AG08395 (cell line): ENCODE measurements around the gene INPP5A.
"Not testable (repeated sequence)": the region's sequence is repeated elsewhere in the genome, so short reads cannot be mapped to it uniquely, and the experiment has no call there.

Experiments
- DNase-seq: peaks from one replicate; pipeline ENCODE4 v3.0.0; 2012; ENCODE audit warnings: mixed read lengths, low spot score

The INPP5A gene

DNA sequence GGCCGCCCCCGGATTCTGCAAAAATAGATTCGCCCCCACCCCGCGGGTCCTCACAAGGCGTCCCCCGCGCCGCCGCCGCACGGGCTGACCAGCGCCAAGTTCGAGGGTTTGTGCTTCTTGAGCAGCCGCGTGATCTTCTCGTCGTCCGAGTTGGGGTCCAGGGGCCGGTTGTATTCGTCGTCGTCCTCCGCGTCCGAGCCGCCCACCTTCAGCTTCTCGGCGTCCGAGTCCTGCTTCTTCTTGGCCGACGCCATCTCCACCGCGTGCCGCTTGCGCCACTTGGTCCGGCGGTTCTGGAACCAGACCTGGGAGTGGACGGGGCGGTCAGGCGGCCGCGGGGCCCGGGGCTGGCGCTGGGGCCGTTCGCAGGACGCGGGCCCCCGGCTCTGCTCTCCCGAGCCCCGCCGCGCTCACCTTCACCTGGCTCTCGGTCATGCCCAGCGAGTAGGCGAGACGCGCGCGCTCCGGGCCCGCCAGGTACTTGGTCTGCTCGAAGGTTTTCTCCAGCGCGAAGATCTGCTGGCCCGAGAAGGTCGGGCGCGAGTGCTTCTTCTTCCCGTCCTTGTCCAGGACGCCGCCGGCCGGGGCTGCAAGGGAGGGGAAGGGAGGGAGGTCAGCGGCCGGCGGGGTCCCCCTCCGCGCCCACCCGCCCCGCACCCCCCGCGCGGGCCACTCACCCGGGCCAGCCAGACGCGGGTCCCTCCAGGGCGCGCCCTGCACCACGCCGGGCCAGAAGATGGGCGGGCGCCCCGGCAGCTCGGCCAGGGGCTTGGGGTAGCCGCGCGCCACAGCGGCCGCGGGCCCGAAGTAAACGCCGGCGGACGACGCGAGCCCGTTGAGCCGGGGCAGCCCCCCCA, 247.5 kb downstream of the INPP5A start:
- no peak for DNase-seq

DNA sequence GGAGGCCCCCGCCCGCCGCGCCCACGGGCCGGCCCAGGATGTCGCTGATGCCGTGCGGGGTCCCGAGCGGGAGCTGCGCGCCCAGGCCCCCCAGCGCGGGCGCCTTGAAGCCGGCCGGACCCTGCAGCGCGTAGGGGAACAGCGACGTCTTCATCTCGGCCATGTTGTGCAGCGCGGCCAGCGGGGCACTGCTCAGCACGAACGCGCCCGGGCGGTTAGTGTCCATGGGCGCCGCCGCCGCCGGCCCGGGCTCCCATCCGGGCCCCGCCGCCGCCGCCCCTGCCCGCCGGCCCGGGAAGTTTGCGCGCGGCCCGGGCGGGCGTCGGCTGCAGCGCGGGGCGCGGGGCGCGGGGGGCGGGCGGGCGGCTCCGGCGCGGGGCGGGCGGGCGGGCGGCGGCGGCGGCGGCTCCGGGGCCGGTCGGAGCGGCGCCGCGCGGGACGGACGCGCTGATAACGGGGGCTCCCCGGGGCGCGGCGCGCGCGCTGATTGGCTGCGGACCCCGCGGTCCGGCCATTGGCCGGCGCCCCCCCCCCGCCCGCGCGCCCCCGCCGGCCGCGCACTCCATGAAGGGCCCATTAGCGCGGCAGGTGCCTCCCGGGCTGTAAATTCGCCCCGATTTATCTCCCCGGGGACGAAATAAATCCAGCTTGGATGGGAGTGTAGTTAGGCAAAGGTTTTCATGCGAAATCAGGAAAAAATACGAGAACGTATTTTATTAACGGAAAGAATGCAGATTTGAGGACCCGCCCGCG, 248.3 kb downstream of the INPP5A start, which contains the start of gene NKX6-2:
Gene NKX6-2, minus strand, starts transcription at position 425 of the 753 bp plus-strand sequence. Its CDS starts 199 bp downstream, at position 226.
- no peak for DNase-seq

DNA sequence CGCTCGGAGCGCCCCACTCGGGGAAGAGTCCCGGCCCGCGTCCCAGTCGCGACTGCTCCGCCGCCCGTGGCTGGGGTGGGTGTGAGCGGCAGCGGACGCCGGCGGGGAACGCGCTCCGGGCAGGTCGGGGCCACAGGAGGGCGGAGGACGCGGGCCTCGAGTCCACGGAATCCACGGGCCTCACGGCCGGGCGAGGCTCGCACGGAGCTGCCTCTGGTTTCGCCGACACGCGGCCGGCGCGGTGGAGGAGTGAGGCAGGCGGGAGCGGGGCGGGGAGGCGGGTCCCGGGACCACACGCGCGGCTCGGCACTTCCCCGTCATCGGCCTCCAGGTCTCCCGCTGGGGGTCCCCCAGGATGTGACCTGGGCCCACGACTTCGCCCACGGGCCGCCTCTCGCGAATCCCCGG, 248.9 kb downstream of the INPP5A start:
- DNase-seq = no peak

DNA sequence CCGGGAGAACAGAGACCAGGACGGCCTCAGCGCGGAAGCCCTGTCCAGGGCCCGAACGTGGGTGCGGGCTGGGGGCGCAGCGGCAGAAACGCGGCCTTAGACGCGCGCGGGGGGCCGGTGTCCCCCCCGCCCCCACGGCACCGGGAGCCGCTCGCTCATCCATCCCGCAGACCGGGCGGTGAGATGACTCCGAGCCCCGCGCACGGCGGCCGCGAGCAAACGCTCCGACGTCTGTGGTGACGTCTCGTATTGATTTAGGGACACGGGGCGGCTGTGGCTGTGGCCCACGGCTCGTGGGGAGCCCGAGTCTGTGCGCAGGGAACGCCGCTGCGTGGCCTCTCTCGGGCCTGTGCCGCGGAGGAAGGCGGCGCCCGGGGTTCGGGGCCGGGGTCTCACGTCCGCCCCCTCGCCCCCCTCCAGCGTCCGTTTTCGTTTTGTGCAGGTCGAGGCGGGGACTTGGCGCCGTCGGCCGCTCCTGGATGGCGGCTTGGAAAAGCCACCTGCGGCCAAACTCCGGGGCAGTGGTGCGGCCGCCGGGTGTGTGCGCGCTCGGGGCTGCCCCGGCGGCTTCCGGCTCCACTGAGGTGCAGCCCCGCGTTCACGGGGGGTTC, 249.4 kb downstream of the INPP5A start:
- DNase-seq = no peak

DNA sequence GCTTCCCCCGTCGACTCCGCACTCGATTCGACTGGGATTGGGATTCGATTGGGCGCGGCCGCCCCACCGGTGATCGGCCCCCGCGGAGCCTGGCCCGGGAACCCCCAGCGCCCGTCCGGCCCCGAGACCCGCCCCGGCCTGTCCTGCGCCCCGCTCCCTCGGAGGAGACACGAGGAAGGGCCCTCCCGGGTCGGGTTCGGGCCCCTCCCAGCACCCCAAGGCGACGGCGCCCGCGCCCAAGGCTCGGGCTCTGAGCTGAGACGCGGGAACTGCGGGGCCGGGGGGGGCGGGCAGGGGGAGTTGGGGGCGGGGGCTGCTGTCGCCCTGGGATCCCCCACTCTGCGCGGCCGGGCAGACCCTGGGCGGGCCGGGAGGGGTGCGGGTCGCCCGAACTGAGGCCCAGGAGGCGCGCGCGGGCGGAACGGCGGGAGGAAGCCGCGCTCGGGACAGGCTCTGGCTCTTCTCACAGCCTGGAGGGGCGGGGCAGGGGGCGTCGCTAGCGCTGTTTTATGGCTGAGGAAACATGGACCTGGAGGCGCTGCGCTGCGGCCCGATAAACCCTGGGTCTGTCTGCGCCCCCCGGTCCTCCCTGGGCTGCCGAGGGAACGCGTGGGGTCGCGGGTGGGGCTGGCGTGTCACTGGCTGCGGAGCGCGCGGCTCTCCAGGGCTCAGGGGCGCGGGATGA, 250.1 kb downstream of the INPP5A start:
- DNase-seq = no peak

DNA sequence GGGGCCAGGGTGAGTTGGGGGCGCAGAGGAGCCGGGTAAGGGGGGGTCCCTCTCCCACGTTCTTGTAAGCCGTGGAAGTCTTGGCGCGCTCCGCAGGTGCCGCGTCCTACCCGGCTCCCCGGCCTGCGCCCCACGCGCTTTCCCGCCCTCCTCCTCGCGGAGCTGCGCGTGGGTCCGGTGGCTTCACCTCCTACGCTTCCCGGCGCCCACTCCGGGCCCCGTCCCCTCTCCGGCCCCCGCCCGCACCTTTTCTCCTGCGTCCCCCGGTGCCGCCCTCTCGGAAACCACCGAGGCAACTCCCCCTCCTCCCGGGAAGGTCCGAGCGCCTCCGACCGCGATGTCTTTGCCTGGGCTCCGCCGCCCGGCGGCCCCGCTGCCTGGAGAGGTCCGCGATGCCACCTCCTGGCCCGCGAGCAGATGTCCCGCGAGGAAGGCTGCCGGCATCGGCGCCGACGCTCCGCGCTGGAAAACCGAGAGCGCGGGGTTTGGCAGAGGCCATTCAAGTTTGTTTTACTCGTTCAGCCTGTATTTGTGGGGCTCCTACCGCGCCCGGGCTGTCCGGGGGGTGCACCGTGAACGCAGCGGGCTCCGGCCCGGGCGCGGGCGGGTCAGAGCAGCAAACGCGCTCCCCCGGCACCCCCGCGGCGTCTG, 250.7 kb downstream of the INPP5A start:
- peak; percentile 52 for DNase-seq

DNA sequence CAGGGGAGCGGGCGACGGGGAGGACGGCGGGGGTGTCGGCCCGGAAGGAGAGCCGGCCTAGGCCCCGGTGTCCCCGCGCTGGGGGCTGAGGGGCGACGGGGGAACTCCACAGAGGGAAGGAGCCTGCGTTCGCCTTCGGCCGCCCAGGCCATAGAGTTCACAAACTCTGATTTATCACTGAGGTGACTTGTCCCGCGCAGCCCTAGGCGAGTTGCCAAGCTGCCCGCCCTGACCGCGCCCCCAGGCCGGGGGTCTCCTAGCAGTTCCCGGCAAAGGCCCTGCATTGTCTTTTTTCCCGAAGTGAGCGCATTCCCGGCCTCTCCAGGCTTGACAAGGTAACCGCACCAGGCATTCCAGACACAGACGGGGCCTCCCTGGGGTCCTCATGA, 251.2 kb downstream of the INPP5A start:
- DNase-seq = no peak

DNA sequence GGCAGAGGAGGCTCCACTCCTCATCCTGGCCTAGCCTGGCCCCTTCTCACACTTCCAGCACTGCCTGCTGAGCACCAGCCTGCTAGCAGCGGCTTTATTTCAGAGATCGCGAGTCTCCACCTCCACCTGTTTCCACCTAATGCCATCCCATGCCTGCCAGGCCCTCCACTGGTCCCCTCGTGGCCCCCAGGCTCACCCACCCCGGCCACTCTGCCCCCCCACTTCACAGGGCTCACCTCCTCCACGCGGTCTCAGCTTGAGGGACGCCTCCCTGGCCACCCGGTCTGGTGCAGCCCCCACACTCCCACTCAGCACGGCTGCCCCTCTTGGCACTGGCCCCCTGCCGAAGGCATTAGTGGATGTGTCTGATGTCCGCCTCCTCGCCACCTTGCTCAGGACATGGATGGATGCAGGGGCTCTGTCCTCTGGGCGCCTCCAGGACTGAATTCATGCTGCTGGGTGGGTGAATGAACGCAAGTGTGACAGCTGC, 252.1 kb downstream of the INPP5A start:
- no peak for DNase-seq

DNA sequence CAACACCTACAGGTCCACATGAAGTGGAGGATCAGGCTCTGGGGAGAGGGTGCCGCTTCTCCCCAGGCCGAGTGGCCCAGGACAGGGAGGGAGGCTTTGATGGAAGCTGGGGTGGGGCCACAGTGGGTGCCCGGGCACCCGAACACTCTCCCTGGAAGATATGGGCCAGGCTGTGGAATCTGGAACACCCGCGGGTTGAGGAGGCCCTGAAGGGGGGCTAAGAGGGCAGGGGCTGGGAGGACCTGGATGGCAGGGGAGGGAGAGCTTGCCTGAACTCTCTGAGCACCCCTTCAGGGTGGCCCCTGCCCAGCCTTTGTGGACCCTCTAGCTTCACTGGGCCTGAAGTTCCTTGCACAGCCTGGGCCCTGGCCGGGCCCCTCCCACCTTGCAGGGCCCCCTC, 252.9 kb downstream of the INPP5A start:
- DNase-seq = no peak

DNA sequence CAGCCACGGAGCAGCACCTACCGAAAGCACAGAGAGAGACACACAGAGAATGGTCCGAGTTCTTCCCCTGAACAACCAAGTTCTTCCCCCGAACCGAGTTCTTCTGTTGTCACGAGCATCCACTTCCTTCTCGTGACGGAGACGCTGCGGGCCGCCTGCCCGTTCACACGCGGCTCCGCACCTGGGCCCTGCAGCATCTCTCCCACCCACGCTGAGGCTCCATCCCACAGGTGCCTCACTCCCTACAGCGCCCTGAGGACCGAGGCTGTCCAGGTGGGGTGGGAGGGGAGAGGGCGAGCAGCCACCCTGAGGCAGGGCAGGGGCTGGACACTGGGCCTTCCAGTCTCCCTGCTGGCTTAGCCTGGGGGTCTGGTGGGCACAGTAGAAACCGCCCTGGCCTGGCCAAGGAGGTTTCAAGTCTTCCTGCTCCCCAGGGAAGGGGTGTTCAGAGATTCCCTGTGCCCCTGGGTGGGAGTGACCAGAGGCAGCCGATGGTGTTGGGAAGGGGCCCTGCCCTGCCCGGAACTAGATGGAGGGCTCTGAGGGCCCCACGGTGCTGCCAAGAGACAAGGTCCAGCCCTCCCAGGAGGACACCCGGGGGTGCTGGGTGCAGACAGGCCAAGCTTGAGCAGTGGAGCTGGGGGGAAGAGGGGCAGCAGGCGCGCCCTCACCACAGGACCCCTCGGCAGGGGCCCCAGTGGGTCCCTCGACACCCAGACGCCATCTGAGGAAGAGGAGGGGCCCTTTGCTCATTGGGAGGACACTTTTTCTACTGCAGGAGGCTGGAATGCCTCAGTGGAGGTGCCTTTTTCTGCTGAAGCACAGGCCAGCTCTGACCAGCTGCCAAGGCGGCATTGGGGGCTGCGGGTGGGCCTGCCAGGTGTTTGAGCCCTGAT, 253.6 kb downstream of the INPP5A start:
- no peak for DNase-seq

DNA sequence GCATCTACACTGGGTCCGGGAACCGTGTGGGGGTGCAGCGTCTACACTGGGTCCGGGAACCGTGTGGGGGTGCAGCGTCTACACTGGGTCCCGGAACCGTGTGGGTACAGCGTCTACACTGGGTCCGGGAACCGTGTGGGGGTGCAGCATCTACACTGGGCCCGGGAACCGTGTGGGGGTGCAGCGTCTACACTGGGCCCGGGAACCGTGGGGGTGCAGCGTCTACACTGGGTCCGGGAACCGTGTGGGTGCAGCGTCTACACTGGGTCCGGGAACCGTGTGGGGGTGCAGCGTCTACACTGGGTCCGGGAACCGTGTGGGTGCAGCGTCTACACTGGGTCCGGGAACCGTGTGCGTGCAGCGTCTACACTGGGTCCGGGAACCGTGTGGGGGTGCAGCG, 254.5 kb downstream of the INPP5A start:
- not testable (repeated sequence) for DNase-seq

DNA sequence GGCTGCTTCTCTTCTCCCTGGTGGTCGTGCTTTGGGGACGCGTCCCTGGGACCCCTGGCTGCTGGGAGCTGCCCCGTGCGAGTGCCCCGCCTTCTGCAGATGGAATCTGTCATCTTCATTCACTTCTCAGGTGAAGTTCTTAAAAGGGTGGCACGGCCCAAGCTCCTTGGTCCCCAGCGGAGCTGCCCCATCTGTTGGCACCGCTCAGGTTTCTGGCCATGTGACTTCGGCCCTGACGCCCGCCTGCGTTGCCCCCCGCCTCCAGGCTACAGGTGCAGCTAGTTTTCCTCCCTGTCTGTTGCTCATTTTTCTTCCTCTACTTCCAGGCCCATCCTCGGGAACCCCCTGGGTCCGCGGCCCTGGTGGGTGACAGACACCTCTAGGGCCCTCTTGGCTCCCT, 255.2 kb downstream of the INPP5A start:
- DNase-seq = no peak

DNA sequence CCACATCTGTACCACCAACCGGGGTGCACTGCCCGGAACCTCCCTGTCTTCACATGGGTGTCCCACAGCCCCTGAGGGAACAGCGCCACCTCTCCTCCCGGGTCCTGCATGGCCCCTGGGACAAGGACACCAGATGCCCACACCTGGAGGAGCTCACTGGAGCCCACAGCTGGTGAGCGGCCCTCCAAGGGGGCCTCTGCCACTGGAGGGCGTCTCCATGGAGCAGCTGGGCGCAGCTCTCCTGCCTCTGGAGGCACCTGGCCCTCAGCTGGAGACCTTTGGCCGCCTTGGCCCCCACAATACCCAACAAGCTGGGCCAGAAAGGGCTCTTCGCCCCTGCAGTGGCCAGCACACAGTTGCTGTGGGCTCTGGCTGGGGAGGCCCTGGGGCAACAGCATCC, 255.6 kb downstream of the INPP5A start:
- no peak for DNase-seq

DNA sequence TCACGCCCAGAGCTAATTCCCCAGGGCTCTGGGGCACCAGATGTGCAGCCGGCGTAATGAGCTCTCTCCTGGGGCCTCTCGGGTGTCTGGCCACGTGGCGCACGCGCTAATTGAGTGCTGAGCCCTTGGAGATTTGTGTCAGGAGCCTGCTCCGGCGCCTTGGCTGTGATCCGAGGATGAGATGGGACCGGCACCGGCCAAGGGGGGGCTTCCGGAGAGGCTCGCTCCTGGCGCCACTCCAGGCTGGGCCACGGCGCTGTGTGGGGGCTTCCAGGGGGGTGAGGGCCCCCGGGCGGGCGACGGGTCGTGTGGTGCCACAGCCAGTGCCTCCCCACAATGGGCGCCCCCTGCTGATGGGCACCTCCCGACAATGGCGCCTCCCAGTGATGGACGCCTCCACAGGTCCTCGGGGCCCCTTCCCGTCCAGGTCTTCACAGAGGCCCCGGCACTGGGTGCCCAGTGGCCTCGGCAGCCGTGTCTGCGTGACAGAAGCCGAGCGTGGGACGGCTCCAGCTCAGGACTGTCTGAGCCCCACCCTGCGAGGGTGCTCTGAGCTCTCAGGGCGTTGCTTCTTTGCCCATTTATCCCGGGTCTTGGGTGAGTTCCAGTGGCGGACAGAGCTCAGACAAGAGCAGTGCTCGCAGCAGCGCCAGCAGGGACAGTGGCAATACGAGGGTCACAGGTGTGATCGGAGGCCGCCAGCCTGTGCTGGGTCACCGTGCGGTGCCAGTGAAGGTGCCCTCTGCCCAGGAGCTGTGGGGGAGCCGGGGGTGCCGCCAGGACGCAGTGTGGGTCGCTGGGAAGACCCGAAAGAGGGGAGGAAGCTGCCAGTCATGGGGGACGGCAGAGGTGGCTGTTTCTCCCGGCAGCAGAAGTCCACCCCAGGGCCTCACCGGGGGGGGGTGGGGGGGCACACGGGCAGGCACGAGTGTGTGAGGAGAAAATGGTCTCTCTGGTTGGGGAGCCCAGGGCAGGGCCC, 256.6 kb downstream of the INPP5A start:
- DNase-seq = no peak

DNA sequence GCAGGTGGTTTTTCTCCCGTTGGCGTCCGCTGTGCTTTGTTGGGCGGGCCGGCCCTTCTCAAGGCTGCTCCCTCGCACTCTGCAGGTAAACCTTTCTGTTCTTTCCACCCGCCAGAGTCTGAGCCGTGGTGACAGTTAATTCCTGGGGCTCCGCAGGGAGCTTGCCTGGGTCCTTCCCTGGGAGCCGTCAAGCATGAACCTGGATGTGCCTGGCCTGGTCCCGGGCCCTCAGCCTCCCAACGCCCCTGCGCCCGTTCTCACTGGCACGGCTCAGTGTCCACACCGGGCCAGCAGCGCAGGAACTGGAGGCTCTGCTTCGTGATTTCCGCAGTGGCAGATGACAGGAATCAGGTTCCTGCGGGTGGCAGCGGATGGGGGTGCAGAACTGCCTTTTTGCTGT, 259.3 kb downstream of the INPP5A start:
- no peak for DNase-seq

DNA sequence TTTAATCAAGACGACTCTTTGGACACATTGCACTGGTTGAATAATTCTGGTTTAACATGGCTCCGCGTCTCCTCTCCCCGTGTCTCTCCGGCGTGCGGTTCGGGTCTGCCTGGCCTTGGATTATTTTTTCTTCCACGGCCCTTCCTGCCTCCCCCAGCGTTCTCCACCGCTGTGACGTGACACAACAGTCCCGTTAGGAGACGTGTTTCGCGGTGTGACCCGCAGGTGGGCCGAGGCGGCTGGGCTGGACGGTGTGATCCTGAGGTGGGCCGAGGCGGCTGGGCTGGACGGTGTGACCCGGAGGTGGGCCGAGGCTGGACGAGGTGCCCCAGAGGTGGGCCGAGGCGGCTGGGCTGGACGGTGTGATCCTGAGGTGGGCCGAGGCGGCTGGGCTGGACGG, 260.4 kb downstream of the INPP5A start:
- not testable (repeated sequence) for DNase-seq

DNA sequence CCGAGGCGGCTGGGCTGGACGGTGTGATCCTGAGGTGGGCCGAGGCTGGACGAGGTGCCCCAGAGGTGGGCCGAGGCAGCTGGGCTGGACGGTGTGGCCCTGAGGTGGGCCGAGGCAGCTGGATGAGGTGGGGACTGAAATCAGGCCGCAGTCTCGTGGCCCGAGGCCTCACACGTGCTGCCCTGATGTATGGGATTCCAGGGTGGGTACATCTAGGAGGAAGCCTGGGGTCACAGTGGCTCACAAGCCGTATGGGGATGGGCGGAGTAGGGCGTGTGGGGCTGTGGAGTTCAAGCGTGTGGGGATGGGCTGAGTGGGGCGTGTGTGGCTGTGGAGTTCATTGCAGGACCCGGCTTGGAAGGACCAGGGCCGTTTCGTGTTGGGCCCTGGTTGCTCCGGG, 260.8 kb downstream of the INPP5A start:
- no peak for DNase-seq

DNA sequence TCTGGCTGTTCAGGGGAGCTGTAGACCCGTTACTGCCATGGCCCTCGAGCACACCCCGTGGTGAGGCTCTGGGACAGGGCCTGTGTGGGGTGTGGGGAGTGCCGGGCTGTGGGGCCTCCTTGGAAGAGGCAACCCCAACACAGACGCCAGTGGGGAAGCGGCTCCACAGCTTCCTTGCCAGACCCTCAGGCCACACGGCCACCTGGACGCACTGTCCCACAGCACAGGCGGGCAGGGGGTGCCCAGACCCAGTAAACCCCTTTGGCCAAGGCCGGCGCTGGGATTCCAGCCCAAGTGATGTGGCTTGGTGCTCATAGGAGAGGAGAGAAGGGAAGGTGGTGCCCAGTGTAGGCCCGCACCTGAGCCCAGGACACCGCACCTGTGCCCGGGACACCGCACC, 261.3 kb downstream of the INPP5A start:
- no peak for DNase-seq

DNA sequence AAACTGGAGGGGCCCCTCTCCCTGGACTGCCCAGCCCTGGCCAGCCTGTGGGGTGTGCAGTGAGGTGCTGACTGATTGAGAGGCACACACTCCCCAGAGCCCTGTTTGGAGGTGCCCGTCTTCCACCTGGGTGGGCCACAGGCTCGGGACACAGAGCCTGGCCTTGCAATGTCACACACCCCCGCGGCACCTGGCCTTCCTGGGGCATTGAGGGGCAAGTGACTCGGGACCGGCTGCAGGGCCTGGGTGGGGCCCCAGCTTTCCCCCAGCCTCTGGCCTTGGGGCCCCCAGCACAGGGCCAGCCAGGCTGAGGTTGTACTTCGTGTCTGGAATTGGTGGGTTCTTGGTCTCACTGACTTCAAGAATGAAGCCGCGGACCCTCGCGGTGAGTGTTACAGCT, 262.3 kb downstream of the INPP5A start:
- DNase-seq = no peak
